GM12801 (cell line): ENCODE results near the gene AKIP1.

Experiments
- TF ChIP-seq, protein P1 (sequence below): IDR thresholded peaks from one replicate; pipeline ENCODE4 v1.5.1; 2011; ENCODE audit warnings: control low read depth; ENCODE audit not compliant: insufficient read length; ENCODE audit errors: extremely low read depth

The AKIP1 gene, protein sequence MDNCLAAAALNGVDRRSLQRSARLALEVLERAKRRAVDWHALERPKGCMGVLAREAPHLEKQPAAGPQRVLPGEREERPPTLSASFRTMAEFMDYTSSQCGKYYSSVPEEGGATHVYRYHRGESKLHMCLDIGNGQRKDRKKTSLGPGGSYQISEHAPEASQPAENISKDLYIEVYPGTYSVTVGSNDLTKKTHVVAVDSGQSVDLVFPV

DNA sequence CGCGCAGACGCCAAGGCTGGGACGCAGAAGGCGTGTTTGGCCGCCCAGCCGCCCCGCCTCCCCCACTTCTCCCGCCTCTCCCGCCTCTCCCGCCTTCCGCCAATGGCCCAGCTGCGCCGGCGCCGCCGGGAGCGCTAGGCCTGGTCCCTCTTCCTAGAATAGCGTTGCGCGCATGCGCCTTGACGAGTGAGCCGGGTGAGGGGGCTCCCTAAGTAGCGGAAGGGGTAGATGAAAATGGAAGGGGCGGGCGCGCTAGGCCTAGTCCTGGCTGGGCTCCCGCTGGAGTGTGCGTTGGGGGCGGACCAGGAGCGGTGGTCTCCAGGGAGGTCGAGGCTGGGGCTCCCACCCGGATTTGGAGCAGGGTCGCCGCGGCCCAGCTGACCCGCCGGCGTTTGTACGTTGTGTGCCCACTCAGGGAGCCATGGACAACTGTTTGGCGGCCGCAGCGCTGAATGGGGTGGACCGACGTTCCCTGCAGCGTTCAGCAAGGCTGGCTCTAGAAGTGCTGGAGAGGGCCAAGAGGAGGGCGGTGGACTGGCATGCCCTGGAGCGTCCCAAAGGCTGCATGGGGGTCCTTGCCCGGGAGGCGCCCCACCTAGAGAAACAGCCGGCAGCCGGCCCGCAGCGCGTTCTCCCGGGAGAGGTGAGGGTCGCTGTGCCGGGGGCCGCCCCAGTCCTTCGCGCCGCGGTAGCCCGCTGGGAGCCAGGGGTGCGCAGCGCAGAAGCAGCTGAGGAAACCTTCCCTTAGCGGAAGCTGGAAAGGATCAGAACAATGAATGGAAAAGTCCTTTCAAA, at the start of gene AKIP1:
Gene AKIP1 (plus strand): TSS at position 161 of the 795 bp plus-strand sequence. CDS start 261 bp downstream, at position 422.
- TF ChIP-seq, protein P1, sequence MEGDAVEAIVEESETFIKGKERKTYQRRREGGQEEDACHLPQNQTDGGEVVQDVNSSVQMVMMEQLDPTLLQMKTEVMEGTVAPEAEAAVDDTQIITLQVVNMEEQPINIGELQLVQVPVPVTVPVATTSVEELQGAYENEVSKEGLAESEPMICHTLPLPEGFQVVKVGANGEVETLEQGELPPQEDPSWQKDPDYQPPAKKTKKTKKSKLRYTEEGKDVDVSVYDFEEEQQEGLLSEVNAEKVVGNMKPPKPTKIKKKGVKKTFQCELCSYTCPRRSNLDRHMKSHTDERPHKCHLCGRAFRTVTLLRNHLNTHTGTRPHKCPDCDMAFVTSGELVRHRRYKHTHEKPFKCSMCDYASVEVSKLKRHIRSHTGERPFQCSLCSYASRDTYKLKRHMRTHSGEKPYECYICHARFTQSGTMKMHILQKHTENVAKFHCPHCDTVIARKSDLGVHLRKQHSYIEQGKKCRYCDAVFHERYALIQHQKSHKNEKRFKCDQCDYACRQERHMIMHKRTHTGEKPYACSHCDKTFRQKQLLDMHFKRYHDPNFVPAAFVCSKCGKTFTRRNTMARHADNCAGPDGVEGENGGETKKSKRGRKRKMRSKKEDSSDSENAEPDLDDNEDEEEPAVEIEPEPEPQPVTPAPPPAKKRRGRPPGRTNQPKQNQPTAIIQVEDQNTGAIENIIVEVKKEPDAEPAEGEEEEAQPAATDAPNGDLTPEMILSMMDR = no peak

DNA sequence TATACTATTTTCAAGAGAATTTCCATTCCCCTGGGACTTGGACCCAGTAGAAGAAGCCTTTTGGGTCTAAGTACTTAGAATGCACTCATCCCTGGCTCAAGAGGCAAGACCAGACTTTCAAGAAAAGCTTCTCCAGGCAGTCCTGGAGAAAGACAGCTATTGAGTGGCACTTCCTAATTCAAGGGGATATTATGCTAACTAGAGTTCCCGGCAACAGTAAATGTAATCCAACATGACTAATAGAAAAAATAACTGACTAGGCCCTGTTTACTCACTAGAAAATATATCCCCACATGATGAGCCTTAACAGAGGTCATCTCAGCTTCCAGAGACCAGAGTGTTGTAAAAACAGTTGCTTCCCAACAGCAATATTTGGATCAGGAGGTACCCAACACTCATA, 47.2 kb upstream of the AKIP1 start:
- TF ChIP-seq, protein P1 = no peak

DNA sequence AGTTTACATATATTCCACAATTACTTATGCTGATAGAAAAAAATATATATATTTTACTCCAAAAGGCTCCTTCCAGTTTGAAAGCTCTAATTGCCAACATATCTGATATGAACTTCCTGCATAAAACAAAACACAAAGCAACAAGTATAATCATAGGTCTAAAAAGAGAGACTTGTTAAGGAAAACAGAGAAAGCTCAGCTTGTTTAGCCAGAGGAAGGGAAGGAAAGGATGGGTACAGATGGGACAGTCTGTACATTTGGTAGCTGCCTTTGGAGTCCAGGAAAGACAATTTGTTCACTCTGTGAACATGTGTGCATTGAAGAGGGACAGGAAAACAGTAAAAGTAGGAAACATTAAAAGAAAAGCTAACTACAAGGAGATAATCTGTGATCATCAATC, 45.7 kb upstream of the AKIP1 start:
- TF ChIP-seq, protein P1 = no peak

DNA sequence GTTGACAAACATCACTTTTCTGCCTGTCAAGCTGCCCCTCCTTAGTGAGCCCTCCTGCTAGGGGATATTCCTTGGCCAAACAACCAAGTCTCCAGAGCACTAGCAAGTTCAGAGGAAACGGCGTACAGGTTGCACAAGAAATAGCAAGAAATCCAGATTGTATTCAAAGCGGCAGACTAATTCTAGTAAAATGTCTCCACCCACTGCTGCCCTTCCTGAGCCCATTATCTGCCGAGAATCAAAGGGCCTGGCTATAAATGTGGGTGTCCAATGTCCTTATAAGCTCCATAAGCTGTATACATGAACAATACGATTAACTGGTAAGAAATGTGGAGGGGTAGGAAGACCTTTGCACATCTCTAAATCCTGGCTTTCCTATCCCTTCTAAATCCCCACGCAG, 44.0 kb upstream of the AKIP1 start:
- TF ChIP-seq, protein P1 = no peak

DNA sequence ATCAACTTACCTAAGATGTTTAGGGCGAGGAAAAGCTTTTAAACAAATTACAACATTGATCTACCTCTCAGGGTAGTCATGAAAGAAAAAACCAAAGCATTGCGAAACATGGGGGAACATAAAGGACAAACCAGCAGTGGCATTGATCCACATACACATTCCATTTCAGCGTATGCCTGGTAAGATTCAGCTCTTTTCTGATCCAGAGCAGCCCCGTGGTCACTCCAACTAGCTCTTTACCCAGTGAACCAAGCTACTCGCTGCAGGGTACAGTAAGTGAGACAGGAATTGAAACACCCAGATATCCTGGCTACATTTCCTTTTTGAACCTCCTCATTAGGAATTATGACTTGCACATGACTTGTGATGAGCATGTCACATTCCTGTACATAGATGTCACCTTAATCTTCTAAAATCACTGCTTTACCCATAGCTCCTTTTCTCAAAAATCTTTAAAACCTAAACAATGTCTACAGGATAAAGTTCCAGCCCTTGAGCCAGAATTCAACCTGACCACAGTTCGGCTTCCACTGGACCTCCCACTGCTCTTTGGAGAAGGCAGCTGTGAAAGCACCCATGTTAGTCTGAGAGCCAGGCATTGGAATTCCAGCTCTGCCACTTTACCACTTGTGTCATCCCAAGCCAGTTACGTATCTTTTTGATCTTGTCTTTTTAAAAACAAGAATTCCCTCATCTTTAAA, 42.9 kb upstream of the AKIP1 start:
- TF ChIP-seq, protein P1 = no peak

DNA sequence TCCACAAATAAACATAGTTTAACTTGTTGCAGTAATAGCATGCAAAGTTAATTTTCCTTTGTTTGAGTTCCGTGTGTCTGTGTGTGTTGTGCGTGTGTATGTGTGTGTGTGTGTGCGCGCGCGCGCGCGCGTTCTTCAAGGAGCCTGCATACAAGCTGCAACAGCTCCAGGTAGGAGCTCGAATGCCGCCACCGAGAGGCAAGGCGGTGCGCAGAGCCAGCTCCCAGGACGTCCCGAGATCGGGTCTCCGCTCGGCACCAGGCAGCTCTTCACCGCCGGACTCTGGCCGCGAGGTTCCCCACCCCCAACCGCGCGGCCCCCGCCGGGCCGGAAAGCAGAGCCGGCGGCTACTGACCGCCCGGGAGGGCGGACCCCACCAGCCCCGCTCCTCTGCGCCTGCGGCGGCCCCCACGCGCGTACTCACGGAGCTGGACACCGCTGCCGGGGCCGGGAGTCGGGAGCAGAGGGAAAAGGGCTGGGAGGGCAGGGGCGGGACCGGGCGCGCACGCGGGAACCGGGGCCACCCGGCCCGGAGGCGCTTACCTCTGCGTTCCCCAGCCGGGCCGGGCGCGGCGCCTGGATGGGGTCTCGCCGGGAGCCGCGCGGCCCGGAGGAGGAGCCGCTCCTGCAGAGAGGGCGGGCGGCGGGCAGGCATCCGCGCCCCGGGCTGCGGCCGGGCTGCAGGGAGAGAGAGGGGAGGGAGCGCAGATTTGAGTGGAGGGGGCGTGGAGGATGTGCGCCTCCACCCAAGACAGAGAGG, 40.4 kb upstream of the AKIP1 start:
- TF ChIP-seq, protein P1 = no peak
